Central memory CD8-positive, alpha-beta T cell (primary cell): ENCODE results near the gene AK2.
"Not testable (repeated sequence)": the region's sequence is repeated elsewhere in the genome, so short reads cannot be mapped to it uniquely, and the experiment has no call there.

Source experiments
- ATAC-seq: fragments of 150-1000 bp; cut with Tn5 transposase; replicated peaks from 2 replicates; pipeline ENCODE4 v1.10.0; 2022; ENCODE audit warnings: mild to moderate bottlenecking, moderate FRiP score, moderate number of reproducible peaks; ENCODE audit not compliant: poor library complexity, severe bottlenecking; ENCODE audit errors: extremely low read depth
- DNase-seq, 2 donors: peaks; one replicate each; pipeline ENCODE4 v3.0.0; 2021; ENCODE audit warnings: low spot score in 2 of 2
- H3K27ac Mint-ChIP-seq: one replicate; pipeline ENCODE4 v1.8.0; 2022; ENCODE audit warnings: low read depth, mild to moderate bottlenecking, moderate library complexity, mixed read lengths
- H3K27me3 Mint-ChIP-seq: one replicate; pipeline ENCODE4 v1.8.0; 2022; ENCODE audit warnings: mixed read lengths
- H3K36me3 Mint-ChIP-seq: one replicate; pipeline ENCODE4 v1.8.0; 2022; ENCODE audit warnings: mild to moderate bottlenecking, moderate library complexity, mixed read lengths; ENCODE audit not compliant: insufficient read depth
- H3K4me1 Mint-ChIP-seq: one replicate; pipeline ENCODE4 v1.8.0; 2022; ENCODE audit warnings: mixed read lengths
- H3K4me3 Mint-ChIP-seq: one replicate; pipeline ENCODE4 v1.8.0; 2022; ENCODE audit warnings: mild to moderate bottlenecking, moderate library complexity, mixed read lengths
- H3K9me3 Mint-ChIP-seq: one replicate; pipeline ENCODE4 v1.8.0; 2022; ENCODE audit warnings: mixed read lengths

AK2 gene

GRCh38 chr1:33068108-33068507, 31.4 kb upstream of the AK2 start:
- not testable (repeated sequence) for H3K4me3 Mint-ChIP-seq, H3K4me1 Mint-ChIP-seq, ATAC-seq, H3K36me3 Mint-ChIP-seq, DNase-seq, H3K27ac Mint-ChIP-seq
- Mint-ChIP-seq H3K27me3 (peaks cover 16% of the 10 kb centered on the region), H3K9me3 (peaks cover 19% of the 10 kb centered on the region)

GRCh38 chr1:33066477-33066876, 29.8 kb upstream of the AK2 start:
- DNase-seq, H3K4me1 Mint-ChIP-seq, H3K27ac Mint-ChIP-seq: not testable (repeated sequence)

GRCh38 chr1:33065301-33065700, 28.6 kb upstream of the AK2 start:
- H3K36me3 Mint-ChIP-seq: peaks cover 2% of the 10 kb centered on the region
- DNase-seq (no peak), ATAC-seq (no peak)
- H3K27me3 Mint-ChIP-seq: peaks cover 16% of the 10 kb centered on the region
- peaks cover 32% of the 10 kb centered on the region for H3K9me3 Mint-ChIP-seq
- H3K27ac Mint-ChIP-seq: no peak overlapping the region
- H3K4me3 Mint-ChIP-seq: no peak overlapping the region
- no peaks in the 10 kb centered on the region for H3K4me1 Mint-ChIP-seq

More at GRCh38 chr1:33066477-33066876, 29.8 kb upstream of the AK2 start:
- not testable (repeated sequence) for H3K4me3 Mint-ChIP-seq, ATAC-seq, H3K36me3 Mint-ChIP-seq
- Mint-ChIP-seq H3K27me3 (peaks cover 16% of the 10 kb centered on the region), H3K9me3 (peaks cover 32% of the 10 kb centered on the region)

- not testable (repeated sequence) for H3K4me1 Mint-ChIP-seq, H3K4me3 Mint-ChIP-seq, H3K36me3 Mint-ChIP-seq, H3K27ac Mint-ChIP-seq, DNase-seq, ATAC-seq
- peaks cover 18% of the 10 kb centered on the region for H3K27me3 Mint-ChIP-seq
- peaks cover 32% of the 10 kb centered on the region for H3K9me3 Mint-ChIP-seq
These were observed 27.6 kb upstream of the AK2 start for GRCh38 chr1:33064284-33064683.

- H3K9me3 Mint-ChIP-seq: peaks cover 32% of the 10 kb centered on the region
These were observed 25.2 kb upstream of the AK2 start for GRCh38 chr1:33061834-33062233.

GRCh38 chr1:33060579-33061083, 23.9 kb upstream of the AK2 start:
- ATAC-seq: no peak
- H3K9me3 Mint-ChIP-seq: peaks cover 31% of the 10 kb centered on the region
- DNase-seq: no peak
- H3K27me3 Mint-ChIP-seq: peaks cover 12% of the 10 kb centered on the region
- peaks cover 2% of the 10 kb centered on the region for H3K36me3 Mint-ChIP-seq
- peaks cover 2% of the 10 kb centered on the region for H3K4me1 Mint-ChIP-seq
- no peak overlapping the region for H3K27ac Mint-ChIP-seq
- H3K4me3 Mint-ChIP-seq: no peak overlapping the region

More at GRCh38 chr1:33061834-33062233, 25.2 kb upstream of the AK2 start:
- Mint-ChIP-seq H3K36me3 (peaks cover 2% of the 10 kb centered on the region), H3K4me1 (no peaks in the 10 kb centered on the region), H3K27me3 (peaks cover 12% of the 10 kb centered on the region), H3K4me3 (no peak overlapping the region), H3K27ac (no peak overlapping the region)
- DNase-seq (no peak), ATAC-seq (no peak)

GRCh38 chr1:33057095-33057494, 20.4 kb upstream of the AK2 start:
- DNase-seq (no peak), ATAC-seq (no peak)
- H3K4me1 Mint-ChIP-seq: peaks cover 9% of the 10 kb centered on the region
- H3K36me3 Mint-ChIP-seq: no peaks in the 10 kb centered on the region
- H3K27me3 Mint-ChIP-seq: peaks cover 12% of the 10 kb centered on the region
- H3K27ac Mint-ChIP-seq: no peak overlapping the region
- H3K4me3 Mint-ChIP-seq: no peak overlapping the region
- peaks cover 5% of the 10 kb centered on the region for H3K9me3 Mint-ChIP-seq

GRCh38 chr1:33056426-33056825, 19.7 kb upstream of the AK2 start:
- Mint-ChIP-seq H3K27me3 (peaks cover 12% of the 10 kb centered on the region), H3K4me1 (peaks cover 9% of the 10 kb centered on the region), H3K9me3 (no peaks in the 10 kb centered on the region), H3K4me3 (no peak overlapping the region), H3K36me3 (no peaks in the 10 kb centered on the region), H3K27ac (no peak overlapping the region)
- no peak for ATAC-seq
- no peak for DNase-seq

GRCh38 chr1:33055210-33056008, 18.7 kb upstream of the AK2 start:
- Mint-ChIP-seq H3K4me3 (no peak overlapping the region), H3K27ac (no peak overlapping the region), H3K4me1 (peaks cover 9% of the 10 kb centered on the region), H3K27me3 (peaks cover 12% of the 10 kb centered on the region), H3K9me3 (no peaks in the 10 kb centered on the region), H3K36me3 (no peaks in the 10 kb centered on the region)
- ATAC-seq (peak; percentile 49), DNase-seq (no peak)

- H3K36me3 Mint-ChIP-seq: no peaks in the 10 kb centered on the region
- peaks cover 15% of the 10 kb centered on the region for H3K4me1 Mint-ChIP-seq
- no peak for DNase-seq
- no peak overlapping the region for H3K4me3 Mint-ChIP-seq
- no peaks in the 10 kb centered on the region for H3K27me3 Mint-ChIP-seq
- H3K27ac Mint-ChIP-seq: no peak overlapping the region
- no peak for ATAC-seq
- no peaks in the 10 kb centered on the region for H3K9me3 Mint-ChIP-seq
These were observed 13.8 kb upstream of the AK2 start for GRCh38 chr1:33050221-33051076.

- no peak overlapping the region for H3K27ac Mint-ChIP-seq
- no peaks in the 10 kb centered on the region for H3K9me3 Mint-ChIP-seq
- H3K4me1 Mint-ChIP-seq: peaks cover 20% of the 10 kb centered on the region
- H3K27me3 Mint-ChIP-seq: no peaks in the 10 kb centered on the region
- no peaks in the 10 kb centered on the region for H3K36me3 Mint-ChIP-seq
- H3K4me3 Mint-ChIP-seq: no peak overlapping the region
- ATAC-seq: no peak
- no peak for DNase-seq
These were observed 12.7 kb upstream of the AK2 start for GRCh38 chr1:33049371-33049770.

GRCh38 chr1:33048426-33048825, 11.7 kb upstream of the AK2 start:
- ATAC-seq: no peak

More at GRCh38 chr1:33048426-33048825, 11.7 kb upstream of the AK2 start:
- Mint-ChIP-seq H3K4me3 (no peak overlapping the region), H3K27me3 (no peaks in the 10 kb centered on the region), H3K4me1 (peaks cover 20% of the 10 kb centered on the region), H3K36me3 (no peaks in the 10 kb centered on the region), H3K9me3 (no peaks in the 10 kb centered on the region), H3K27ac (no peak overlapping the region)
- no peak for DNase-seq
